HG03442 (cell line): ENCODE results near the gene SEPTIN7.
A peak's percentile ranks its signal among the peaks of the same experiment; 100 is the strongest.
"Not testable (repeated sequence)": the region's sequence is repeated elsewhere in the genome, so short reads cannot be mapped to it uniquely, and the experiment has no call there.

Experiments
- ATAC-seq: cut with Tn5 transposase; IDR thresholded peaks from one replicate; pipeline ENCODE4 v1.9.1; 2021; ENCODE audit warnings: mild to moderate bottlenecking, moderate library complexity; ENCODE audit not compliant: unreplicated experiment

Gene SEPTIN7

DNA sequence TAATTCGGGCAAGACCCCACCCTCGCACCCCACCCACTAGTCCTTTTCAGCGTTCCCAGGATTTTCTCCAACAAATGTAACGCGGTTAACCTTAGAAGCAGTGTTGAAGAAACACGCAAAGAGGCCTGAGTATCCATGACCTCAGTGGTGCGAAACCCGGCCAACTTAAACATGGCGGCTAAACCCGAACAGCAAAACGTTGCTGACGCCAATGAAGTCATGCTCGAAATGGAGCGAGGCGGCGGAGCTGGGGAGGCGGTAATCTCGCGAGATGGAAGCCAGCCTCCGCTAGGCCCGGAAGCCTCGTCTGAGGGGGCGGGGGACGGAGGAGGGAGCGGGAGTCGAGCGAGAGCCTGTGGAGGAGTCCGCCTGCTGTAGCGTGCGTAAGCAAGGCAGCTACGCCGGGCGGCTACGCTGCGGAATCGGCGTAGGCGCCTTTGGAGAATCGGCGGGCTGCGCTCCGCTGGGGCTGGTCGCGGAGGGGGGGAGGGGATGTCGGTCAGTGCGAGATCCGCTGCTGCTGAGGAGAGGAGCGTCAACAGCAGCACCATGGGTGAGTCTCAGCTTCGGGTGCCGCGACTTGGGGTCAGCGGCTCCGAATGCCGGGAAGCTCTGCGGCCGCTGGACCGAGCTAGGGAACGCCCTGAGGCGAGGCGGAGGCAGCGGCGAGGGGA, at the start of gene SEPTIN7:
Gene SEPTIN7, plus strand, starts transcription at position 340 of the 674 bp plus-strand sequence. Its CDS starts 153 bp downstream, at position 493.
- ATAC-seq: peak; percentile 84

DNA sequence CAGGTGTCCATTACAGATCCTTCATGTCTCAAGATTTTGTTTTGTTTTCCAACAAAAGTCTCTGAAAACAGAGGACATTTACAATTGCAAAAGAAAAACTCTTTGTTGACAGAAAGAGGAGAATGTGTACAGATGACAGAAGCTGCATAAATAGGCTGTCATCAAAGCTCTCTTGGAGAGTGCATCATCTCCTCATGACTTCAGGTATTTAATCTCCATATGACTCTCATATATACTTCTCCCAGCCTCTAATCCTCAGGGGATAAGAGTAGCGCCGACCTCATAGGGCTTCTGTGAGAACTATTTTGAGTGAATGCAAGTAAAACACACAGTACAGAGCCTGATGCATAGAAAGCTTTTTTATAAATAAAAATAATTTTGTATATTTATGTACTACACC, 48.1 kb upstream of the SEPTIN7 start:
- no peak for ATAC-seq

DNA sequence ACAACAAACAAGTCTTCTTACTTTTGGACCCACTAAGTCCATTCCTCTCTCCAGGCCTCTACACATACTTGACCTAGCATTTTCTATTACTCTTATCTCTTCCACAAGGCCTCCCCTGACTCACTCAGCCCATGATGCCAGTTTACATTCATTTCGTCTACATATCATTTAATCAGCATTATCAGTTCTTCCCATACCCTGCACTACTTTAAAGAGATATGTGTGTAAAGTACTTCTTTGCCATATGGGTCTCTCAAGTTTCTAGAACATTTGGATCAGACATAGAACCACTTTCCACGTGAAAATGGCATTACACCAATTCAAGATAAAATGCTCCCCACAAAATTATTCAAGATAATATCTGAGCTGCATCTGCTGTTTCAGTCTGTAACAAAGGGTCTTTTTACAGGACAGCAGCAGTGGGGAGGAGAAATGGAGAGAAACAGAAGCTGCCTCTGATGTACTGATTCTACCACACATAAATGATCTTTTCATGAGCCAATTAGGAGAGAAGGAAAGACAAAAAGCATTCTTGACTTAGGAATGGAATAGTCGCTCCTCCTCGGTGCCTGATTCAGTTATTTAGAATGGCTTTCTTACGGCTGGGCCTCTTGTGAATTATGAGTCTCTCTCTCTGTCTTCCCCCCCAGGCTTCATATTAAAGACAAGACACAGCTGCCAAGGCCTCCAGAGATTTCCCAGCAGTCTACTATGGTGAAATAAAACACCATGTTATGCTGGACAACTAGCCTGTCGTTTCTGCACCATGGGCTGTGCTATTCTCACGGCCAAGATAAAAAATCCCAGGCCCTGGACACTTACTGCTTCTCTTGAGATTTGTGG, 46.9 kb upstream of the SEPTIN7 start:
- ATAC-seq: no peak

DNA sequence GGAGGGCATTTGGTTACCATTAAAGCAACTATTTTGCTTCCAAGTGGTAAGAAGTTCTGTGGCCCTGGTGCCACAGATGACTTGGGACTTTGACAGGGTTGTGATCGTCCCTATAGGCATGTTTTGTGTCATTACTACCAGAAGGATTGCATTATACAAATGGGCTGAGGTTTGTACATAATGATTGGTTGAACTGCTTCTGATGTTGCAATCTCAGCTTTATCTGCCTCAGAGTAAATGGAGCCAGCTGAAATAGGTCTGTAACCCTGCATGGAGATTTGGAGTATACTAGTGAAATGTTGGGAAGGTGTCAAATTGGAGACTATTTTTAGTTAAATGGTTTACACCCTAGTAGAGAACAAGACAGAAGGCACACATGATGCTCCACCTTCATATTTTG, 46.1 kb upstream of the SEPTIN7 start:
- ATAC-seq: no peak

DNA sequence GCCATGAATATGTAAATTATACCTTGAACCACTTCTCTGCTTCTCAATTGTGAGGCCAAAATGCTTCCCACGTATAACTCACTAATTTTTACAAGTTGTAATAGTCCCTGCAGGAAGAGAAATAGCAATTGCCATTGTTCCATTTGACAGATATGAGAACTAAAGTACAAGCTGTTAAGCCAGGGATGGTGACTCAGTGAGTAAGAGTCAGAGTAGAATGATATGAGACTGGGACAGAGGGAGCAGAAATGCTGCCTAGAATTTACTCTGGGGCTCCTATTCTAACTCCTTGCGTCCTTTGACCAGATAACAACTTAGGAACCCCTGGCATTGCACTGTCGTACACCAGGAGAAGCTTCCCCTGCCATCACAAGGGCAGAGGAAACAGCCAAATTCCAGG, 45.1 kb upstream of the SEPTIN7 start:
- no peak for ATAC-seq

DNA sequence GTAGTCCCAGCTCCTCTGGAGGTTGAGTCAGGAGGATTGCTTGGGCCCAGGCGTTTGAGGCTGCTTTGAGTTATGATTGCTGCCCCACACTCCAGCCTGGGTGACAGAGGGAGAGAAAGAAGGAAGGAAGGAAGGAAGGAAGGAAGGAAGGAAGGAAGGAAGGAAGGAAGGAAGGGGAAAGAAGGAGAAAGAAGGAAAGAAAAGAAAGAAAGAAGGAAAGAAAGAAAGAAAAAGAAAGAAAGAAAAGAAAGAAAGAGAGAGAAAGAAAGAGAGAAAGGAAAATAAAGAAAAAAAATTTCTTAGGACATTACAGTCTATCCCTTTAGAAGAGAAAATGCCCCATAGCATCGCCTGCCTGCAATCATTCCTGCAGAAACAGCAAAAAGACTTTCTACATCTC, 44.4 kb upstream of the SEPTIN7 start:
- not testable (repeated sequence) for ATAC-seq

DNA sequence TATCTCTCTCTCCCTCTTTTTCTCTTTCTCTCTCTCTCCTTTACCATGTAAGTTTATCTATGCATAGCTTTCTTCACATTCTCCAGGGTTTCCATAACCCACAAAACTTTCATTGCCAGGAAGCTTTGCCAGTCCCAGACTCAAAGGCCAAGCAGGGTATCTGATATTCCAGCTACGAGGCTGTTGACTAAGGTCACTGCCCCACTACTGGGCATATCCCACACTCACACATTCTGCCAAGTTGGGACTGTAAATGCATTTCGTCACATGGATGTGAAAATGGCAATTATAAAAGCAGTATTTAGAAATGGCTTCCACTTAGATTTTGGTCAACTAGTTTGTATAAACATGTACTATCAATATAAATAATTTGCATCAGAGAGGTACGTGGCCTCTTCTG, 43.3 kb upstream of the SEPTIN7 start:
- no peak for ATAC-seq

DNA sequence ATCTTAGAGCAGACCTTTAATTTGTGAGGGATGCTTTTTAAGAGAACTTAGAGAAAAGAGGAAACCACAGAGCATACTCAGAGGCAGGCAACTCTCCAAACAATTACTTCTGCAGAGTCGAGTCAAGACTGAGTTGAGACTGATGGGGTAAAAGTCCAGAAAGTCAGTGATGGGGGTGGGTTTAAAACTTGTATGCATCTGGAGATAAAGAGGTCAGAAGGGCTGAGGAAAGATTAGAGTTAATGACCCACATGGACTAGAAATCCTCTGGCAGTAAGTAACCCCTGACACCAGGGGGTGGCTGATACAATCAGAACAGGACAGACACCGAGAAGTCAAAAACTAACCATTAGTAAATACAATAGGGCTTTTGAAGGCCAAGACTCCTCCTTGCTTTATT, 42.4 kb upstream of the SEPTIN7 start:
- no peak for ATAC-seq

DNA sequence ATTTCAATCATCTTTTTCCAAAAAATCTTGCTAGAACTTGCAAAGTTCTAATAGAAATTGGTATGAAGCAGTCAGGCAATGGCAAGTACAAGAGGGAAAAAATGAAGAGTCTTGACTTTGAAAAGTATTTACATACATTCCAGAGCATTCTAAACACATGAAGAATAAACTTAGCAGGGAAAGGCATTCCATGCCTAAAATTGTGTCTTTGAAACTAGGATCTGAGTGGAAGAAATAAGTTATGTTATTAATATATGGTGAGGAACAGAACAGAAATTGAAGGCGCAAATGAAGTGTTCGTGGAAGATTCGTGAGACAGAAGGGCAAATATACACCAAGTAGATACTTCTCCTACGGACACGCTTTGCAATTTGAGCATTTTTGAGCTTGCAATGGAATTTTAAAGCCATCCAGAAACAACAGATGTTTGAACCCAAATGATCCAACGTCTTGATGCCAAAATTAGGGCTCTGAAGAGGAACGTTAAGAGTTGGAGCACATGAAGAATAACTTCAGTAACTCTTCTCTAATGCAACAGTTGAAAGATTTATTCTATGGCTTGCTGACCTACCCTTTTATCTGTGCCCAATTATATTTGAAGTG, 40.6 kb upstream of the SEPTIN7 start:
- no peak for ATAC-seq

DNA sequence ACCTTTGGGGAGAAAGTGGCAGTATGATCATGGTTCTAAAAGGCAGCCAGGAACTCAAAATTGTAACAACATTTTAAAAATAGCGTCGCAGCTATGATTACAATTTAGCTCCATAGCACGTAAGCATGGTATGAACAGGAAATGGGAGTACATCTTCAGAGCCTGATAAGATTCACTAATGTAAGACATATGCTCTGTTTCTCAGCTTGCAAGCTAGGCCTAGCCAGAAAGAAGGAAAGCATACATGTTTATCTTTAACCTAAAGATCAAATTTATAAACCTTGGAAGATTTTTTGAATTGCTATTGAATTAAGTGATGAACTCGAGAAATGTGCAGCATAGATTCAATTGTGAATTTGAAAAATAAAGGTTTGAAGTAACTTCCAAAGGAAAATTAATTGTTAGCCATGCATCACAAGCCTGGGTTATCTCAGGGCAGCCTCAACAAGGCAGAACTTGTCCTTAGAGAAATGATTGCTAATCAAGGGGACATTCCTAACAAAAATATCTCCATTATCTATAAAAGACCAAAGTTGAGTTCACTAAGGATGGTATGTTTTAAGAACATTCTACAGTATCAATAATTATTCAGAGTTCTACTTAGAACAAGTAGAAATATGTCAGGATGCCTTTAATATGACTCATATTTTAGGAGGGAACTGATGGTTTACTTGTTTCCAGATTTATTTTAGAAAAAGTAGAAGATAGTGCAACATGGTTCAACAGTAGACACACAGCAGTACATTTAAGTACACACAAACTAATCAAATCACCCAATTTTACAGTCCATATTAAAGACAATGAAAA, 38.8 kb upstream of the SEPTIN7 start:
- ATAC-seq: no peak

DNA sequence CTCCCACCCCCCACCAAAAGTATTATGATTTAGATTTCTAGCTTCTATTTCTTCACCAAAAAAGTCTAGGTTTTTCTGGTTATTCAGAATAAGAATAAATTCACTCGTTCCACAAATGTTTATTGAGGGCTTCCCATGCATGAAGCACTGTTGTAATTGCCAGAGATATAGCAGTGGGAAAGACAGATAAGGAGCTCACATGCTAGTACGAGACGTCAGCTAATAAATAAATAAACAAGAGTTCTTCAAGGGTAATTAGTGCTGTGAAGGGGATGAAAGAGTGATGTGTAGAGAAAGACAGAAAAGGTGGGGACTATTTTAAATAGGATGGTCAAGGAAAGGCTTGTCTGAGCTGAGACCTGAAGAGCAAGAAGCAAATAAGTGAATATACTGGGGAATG, 38.1 kb upstream of the SEPTIN7 start:
- ATAC-seq: no peak

DNA sequence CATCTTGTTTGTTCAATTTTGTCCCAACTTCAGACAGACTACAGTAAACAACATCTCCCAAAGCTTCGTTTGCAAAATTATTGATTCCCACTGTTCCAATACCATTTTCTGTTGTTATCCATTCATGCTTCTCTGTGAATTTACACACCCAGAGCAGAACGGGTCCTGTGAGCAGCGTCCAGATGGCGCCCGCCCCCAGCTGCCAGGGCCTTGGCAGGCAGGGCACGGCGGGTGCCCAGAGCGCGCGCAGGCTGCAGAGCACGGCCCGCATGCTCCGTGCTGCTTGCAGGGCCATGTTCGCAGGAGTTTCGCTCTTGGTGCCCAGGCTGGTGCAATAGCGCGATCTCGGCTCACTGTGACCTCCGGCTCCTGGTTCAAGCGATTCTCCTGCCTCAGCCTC, 32.5 kb upstream of the SEPTIN7 start:
- no peak for ATAC-seq

DNA sequence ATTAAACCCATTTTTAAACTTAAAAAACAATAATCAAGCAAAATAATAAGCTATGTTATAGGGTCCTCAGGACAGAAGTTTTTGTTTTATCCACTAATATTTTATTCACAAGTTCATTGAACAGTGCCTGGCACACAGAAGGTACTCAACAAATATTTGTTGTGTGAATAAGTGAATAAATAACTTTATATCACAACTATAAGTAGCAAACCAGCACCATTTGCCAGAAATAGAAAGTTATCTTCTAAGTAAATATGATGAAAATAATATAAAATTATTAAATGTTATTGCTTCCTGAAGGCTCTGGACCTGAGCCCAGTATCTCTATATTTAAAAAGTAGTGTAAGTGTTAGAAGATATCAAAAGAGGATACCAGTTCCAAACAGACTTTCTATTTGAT, 29.1 kb upstream of the SEPTIN7 start:
- ATAC-seq: no peak

DNA sequence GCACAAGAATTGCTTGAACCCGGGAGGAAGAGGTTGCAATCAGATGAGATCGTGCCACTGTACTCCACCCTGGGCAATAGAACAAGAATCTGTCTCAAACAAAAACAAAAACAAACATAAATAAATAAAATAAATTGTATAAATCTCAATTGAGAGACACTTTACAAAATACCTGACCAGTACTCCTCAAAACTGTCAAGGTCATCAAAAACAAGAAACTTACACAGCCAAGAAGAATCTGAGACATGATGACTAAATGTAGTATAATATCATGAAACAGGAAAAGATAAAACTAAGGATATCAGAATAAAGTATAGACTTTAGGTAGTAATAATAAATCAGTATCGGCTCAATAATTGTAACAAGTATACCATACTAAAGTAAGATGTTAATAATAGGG, 26.9 kb upstream of the SEPTIN7 start:
- no peak for ATAC-seq

DNA sequence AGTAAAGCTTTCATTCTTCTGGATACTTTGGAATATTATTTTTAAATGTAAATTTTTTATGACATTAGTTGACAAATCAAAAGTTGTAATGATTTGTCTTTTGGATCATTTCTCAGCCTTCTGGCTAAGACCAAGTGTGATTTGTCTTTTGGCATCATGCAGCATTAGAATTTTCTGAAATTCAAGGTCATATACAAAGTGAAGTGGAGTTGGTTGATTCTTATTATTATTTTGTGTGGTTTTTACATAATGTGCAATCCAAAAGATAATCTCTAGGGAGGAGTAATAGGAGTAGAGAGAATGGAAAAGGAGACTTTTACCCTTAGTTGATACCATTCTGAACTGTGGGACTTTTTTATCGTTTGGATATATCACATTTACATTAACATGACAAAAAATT, 24.2 kb upstream of the SEPTIN7 start:
- ATAC-seq: no peak

DNA sequence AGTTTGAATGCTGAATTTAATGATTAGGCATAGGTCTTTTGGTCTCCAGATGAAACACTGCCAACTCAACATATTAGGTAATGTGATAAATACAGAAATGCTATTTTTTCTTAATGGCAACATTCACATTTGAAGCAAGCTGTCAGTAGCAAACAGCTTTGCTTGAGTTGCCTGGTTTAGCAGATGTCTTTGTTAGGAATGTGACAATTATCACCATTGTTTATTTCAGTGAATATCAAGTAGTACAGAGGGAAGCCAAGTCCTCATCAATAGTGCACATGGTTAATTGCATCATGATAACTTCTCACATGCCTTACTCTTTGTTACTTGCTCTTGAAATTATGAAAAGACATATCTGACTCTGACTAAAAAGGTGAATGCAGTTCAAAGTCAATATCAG, 23.7 kb upstream of the SEPTIN7 start:
- no peak for ATAC-seq

DNA sequence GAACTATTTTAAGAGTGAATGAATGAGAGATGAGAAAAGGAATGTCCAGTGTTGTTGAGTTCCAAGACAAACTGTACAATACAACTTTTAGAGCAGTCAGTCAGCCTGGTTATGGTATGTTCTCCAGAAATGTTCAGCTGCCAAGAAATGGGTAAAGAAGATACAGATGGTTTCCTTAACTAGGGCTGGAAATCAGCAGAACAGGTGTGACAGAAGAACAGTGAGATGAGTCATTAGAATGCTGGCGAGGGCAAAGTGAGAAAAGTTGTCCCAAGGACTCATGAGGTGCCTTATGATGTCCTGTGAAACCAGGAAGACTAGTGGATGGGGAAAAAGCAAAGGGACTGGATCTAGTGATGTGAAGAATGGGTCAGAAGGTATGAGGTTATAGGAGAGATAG, 20.8 kb upstream of the SEPTIN7 start:
- no peak for ATAC-seq

DNA sequence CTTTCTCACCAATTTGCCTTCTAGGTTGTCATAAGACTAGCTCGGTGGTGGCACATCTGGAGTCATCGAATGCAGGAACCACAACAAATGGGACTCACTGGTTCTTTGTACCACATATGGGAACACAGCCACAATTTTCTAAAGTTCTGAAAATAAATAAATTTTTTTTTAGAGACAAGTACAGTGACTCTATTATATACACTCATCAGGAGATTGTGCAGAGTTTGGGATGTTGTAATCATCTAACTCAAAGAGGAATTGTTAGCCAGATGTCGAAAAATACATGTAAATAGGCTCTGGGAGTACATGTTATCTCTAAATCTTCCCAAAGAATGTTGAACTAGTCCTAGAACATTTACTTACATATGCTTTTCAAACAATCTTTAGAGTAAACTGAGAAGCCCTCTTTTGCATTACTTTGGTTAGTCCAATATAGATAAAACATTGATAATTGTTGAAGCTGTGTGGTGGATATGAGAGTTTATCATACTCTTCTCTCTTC, 19.6 kb upstream of the SEPTIN7 start:
- no peak for ATAC-seq

DNA sequence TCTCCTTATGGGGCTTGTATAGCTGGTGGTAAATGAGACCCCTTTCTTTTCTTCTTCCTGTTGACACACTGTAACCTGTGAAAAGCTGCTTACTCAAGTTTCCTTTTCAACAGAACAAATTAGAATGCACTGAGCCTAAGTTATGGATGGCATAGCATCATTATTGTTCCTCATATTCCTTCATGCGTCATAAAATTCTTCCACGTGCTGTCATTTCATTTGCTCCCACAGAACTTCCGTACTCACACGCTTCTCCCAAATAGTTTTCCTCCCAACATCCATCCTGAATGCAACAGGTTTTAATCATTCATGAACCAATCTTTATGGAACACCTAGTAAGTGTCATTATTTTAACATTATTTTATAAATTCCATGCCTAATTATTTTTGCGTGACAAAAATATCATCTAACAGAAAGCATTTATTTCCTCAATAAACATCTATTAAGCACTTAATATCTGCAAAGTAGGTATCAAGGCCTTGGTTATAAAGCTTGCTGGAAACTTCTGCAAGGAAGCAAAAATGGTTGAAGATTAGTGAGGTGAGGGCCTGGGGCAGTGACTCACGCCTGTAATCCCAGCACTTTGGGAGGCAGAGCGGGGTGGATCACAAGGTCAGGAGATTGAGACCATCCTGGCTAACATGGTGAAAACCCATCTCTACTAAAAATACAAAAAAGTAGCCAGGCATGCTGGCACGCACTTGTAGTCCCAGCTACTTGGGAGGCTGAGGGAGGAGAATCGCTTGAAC, 18.9 kb upstream of the SEPTIN7 start:
- ATAC-seq: no peak

DNA sequence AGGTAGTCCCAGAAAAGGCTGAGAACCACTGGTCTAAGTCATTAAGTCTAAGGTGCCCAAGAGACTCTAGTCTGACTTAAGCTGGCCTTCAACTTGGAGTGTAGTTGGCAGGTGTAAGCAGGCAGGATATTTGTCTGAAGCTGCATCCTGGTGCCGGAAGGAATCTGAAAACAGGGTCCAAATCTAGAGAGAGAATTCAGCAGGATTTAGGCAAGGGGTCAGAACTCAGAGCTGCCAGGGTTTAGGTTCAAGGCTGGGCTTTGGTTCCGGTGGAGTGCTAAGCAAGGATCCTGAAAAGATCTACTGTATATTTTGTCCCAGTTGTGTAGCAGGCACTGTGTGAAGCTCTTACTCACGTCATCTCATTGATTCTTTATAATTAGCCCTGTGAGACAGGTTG, 16.5 kb upstream of the SEPTIN7 start:
- ATAC-seq: no peak
